Prostate gland (tissue), 2 donors: ENCODE results near the gene TLE1.

Source experiments
- POLR2A ChIP-seq: fragments of 450-650 bp; IDR thresholded peaks from one replicate; pipeline ENCODE4 v1.6.1; 2016; ENCODE audit warnings: antibody characterized with exemption, mild to moderate bottlenecking
- TF ChIP-seq, protein P1 (sequence below), 4 experiments: fragments of 200-600 bp in 2 of 4; fragments of 450-650 bp in 2 of 4; sonication (generic) in 2 of 4; IDR thresholded peaks; 1 replicate in 3 of 4; 2 replicates in 1 of 4; pipeline ENCODE4 v1.5.1; 2016 to 2019; ENCODE audit warnings: antibody characterized with exemption in 4 of 4, mild to moderate bottlenecking in 2 of 4, moderate library complexity in 2 of 4

- TF ChIP-seq, protein P1, sequence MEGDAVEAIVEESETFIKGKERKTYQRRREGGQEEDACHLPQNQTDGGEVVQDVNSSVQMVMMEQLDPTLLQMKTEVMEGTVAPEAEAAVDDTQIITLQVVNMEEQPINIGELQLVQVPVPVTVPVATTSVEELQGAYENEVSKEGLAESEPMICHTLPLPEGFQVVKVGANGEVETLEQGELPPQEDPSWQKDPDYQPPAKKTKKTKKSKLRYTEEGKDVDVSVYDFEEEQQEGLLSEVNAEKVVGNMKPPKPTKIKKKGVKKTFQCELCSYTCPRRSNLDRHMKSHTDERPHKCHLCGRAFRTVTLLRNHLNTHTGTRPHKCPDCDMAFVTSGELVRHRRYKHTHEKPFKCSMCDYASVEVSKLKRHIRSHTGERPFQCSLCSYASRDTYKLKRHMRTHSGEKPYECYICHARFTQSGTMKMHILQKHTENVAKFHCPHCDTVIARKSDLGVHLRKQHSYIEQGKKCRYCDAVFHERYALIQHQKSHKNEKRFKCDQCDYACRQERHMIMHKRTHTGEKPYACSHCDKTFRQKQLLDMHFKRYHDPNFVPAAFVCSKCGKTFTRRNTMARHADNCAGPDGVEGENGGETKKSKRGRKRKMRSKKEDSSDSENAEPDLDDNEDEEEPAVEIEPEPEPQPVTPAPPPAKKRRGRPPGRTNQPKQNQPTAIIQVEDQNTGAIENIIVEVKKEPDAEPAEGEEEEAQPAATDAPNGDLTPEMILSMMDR (IDR thresholded peaks at IDR 0.05): no peak
- TF ChIP-seq POLR2A: no peak
These were observed 139.7 kb downstream of the TLE1 start for GRCh38 chr9:81549500-81550206.
